Left hindlimb (tissue), 1 donor: ENCODE data around the gene USP12.
"Not testable (repeated sequence)": the region's sequence is repeated elsewhere in the genome, so short reads cannot be mapped to it uniquely, and the experiment has no call there.

Experiments
- DNase-seq: peaks from one replicate; pipeline ENCODE4 v3.0.0-alpha.2; 2018

Gene USP12

GRCh38 chr13:27171244-27171826, at the start of gene USP12:
USP12 (minus strand) TSS chr13:27171811; CDS start chr13:27171639, 172 bp downstream.
- DNase-seq = no peak

DNA sequence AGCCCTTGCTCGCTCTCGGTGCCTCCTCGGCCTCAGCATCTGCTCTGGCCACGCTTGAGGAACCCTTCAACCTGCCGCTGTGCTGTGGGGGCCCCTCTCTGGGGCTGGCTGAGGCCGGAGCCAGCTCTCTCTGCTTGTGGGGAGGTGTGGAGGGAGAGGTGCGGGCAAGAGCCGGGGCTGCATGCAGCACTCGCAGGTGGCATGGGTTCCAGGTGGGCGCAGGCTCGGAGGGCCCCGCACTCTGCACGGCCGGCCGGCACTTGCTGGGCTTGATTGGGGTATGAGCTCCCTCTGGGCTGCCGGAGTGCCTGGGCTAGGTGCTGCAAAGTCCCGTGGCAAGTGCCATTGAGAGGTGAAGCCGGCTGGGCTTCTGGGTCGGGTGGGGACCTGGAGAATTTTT, 48.0 kb upstream of the USP12 start:
- no peak for DNase-seq

GRCh38 chr13:27218861-27219260, 47.2 kb upstream of the USP12 start:
- not testable (repeated sequence) for DNase-seq

GRCh38 chr13:27217791-27218190, 46.2 kb upstream of the USP12 start:
- DNase-seq = not testable (repeated sequence)

DNA sequence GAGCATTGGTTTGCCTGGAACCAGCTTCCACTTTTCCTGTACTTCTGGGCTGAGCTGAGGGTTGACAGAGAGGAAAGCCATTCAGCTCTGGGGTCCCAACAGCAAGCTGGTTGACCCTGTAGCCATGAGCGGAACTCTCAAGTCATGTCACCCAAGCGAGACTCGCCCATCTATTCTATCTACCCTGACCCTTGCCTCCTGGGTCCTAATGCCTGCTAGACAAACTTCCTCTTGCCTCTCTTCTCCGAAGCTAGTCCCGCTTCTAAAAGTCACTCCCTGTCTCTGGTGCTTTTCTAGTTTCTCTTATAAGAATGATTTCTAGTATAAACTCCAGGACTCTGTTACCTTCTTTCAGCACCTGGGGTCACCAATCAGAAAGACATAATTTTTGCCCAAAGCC, 41.8 kb upstream of the USP12 start:
- DNase-seq = not testable (repeated sequence)

DNA sequence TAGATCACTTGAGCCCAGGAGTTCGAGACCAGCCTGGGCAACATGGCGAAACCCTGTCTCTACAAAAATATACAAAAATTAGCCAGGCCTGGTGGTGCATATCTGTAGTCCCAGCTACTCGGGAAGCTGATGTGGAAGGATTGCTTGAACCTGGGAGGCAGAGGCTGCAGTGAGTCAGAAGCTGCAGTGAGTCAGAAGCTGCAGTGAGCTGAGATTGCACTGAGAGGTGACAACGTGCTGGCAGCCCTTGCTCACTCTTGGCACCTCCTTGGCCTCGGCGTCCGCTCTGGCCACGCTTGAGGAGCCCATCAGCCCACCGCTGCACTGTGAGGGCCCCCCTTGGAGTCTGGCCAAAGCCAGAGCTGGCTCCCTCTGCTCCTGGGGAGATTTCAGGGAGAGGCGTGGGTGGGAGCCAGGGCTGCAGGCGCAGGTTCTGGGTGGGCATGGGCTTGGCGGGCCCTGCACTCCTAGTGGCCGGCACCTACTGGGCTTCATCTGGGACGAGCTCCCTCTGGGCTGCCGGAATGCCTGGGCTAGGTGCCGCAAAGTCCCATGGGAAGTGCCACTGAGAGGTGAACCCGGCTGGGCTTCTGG, 40.3 kb upstream of the USP12 start:
- DNase-seq = no peak

- DNase-seq = no peak
Measured at GRCh38 chr13:27211271-27211670, 39.7 kb upstream of the USP12 start.

DNA sequence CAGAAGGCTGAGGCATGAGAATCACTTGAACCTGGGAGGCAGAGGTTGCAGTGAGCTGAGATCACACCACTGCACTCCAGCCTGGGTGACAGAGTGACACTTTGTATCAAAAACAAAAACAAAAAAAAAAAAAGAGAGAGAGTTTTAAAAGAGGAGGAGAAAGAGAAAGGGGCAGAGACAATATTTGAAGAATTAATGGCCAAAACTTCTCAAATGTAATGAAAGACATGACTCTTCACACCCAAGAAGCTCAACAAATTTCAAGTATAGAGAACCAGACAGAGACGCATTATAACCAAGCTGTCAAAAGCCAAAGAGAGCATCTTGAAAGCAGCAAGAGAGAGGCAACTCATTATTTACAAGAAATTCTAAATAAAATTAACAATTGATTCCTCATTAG, 36.9 kb upstream of the USP12 start:
- no peak for DNase-seq

DNA sequence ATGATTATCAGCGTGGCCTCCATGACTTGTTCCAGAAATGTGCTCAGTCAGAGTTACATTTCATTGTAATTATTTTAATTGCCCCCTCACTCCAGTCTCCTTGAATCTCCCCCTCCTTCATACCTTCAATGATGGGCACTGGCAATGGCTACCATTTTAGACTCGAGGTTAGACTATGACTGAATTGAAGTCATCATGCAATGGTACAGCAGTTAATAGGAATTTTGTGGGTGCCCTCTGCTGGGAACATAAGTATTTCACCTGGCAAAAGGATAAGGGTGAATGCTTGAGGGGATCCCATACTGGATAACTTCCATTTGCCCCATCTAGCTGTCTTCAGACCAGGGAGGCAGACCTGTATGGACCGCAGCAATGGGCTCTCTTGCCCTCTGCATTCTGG, 32.2 kb upstream of the USP12 start:
- DNase-seq = no peak

DNA sequence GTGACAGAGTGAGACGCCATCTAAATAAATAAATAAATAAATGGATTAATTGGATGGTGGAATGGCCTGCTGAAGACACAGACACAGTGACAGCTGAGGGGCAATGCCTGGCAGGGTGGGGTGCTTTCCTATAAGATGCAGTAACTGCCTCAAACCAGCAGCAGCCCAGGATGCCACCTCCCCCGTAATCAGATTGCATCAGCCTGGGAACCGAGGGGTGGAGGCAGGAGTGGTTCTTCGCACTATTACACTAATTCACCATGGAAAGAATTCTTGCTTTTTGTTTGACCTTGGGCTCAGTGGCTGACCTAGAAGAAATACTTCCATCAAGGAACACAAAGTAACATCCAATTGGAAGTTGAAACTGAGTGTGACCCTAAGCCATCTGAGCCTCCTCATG, 31.6 kb upstream of the USP12 start:
- no peak for DNase-seq

- no peak for DNase-seq
Measured at GRCh38 chr13:27201661-27202060, 30.1 kb upstream of the USP12 start.

- DNase-seq = no peak
Measured at GRCh38 chr13:27200413-27201070, 28.9 kb upstream of the USP12 start.

GRCh38 chr13:27199696-27200095, 28.1 kb upstream of the USP12 start:
- no peak for DNase-seq

GRCh38 chr13:27199211-27199610, 27.6 kb upstream of the USP12 start:
- DNase-seq = no peak

GRCh38 chr13:27194895-27195764, 23.5 kb upstream of the USP12 start:
- no peak for DNase-seq

- no peak for DNase-seq
Measured at GRCh38 chr13:27194209-27194608, 22.6 kb upstream of the USP12 start.

GRCh38 chr13:27193496-27193895, 21.9 kb upstream of the USP12 start:
- DNase-seq = no peak

GRCh38 chr13:27192973-27193372, 21.4 kb upstream of the USP12 start:
- no peak for DNase-seq

- not testable (repeated sequence) for DNase-seq
Measured at GRCh38 chr13:27192367-27192766, 20.8 kb upstream of the USP12 start.

DNA sequence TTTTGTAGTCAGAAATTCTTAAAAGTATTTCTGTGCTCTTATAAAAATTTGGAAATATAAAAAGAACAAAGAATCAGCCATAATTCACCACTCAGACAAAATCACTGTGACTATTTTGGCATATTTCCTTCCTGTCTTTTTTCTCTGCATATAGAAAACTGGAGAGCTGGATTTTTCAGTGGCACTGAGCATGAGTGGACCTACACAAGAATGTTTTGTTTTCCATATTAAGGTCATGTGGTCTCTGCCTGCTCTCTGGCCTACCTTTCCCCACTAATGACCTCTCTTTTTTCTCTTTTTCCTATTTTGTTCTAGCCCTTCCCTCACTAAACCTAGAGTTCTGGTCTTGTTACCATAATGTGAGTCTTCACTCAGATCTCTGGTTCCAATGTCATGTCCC, 17.6 kb upstream of the USP12 start:
- DNase-seq = no peak

- no peak for DNase-seq
Measured at GRCh38 chr13:27188239-27188638, 16.6 kb upstream of the USP12 start.

GRCh38 chr13:27186295-27186694, 14.7 kb upstream of the USP12 start:
- no peak for DNase-seq

DNA sequence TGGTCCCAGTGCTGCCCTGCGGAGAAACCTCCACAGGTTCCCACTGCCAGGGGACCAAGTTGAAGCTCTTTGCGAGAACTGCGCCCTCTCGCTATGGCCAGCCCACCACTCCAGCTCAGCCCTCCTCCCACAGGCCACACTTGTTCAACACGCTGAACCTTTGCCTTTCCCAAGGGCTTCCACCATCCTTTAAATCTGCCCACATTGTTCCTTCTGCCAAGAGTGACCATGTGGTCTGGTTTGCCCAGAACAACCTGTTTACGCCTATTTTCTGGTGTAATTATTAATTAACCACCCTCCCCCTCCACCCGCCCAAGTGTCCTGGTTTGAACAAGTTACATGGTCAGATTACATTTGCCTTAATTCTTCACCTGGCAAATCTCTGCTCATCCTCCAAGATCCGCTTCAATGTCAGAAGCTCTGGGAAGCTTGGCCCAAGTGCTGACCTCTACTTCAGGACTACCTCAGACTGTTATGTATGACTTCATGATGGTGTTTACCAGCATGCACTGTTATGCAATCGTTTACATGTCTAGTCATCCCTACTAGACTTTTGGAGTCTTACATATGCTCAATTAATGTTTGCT, 12.0 kb upstream of the USP12 start:
- no peak for DNase-seq
